ENCODE results near the gene FRMD3.

GRCh38 chr9:83456226-83456625 is 82.0 kb downstream of the FRMD3 start:
- TF ChIP-seq, protein P1, sequence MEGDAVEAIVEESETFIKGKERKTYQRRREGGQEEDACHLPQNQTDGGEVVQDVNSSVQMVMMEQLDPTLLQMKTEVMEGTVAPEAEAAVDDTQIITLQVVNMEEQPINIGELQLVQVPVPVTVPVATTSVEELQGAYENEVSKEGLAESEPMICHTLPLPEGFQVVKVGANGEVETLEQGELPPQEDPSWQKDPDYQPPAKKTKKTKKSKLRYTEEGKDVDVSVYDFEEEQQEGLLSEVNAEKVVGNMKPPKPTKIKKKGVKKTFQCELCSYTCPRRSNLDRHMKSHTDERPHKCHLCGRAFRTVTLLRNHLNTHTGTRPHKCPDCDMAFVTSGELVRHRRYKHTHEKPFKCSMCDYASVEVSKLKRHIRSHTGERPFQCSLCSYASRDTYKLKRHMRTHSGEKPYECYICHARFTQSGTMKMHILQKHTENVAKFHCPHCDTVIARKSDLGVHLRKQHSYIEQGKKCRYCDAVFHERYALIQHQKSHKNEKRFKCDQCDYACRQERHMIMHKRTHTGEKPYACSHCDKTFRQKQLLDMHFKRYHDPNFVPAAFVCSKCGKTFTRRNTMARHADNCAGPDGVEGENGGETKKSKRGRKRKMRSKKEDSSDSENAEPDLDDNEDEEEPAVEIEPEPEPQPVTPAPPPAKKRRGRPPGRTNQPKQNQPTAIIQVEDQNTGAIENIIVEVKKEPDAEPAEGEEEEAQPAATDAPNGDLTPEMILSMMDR (conservative IDR thresholded peaks at IDR 0.05; ENCODE audit: low read depth, low read length): no peak
- TF ChIP-seq EZH2 (IDR thresholded peaks at IDR 0.05; ENCODE audit: low read length, unreplicated experiment) (no peak), EZH2phosphoT487 (IDR thresholded peaks at IDR 0.05; ENCODE audit: borderline replicate concordance, low read length) (no peak)
